MCF 10A (cell line): ENCODE data around the gene PRRT3. TPM values are rescaled to one million over a fixed set of nuclear protein-coding genes. Genes with fewer than 3 reads are reported as not detected.

Source experiments
- BruUV-seq: library from RNA; stranded (reverse); fragments of 400-500 nt; replicated peaks from 2 replicates; lab custom pipeline; 2021; lab: Mats Ljungman, UMichigan
- CTCF ChIA-PET: fragments of 300-600 bp; sonication (Branson Sonifier 250); formaldehyde crosslinking; extraction: SDS; loops from one replicate; lab custom pipeline; 2021; ENCODE audit warnings: antibody characterized with exemption, inconsistent platforms; lab: Yijun Ruan, JAX
- POLR2A ChIA-PET: fragments of 300-600, 350-650 bp; sonication (Branson Sonifier 250); formaldehyde crosslinking; extraction: SDS; loops from one replicate; lab custom pipeline; 2020; ENCODE audit warnings: antibody characterized with exemption, inconsistent platforms; lab: Yijun Ruan, JAX
- DNase-seq: peaks from one replicate; pipeline ENCODE4 v3.0.0-alpha.2; 2018; ENCODE audit not compliant: unreplicated experiment
- H3K27ac Mint-ChIP-seq: one replicate; pipeline ENCODE4 v1.8.0; 2022; ENCODE audit warnings: mild to moderate bottlenecking, low read depth, mixed read lengths; ENCODE audit not compliant: unreplicated experiment
- H3K27me3 Mint-ChIP-seq: one replicate; pipeline ENCODE4 v1.8.0; 2022; ENCODE audit warnings: mixed read lengths; ENCODE audit not compliant: insufficient read depth, unreplicated experiment
- H3K36me3 Mint-ChIP-seq: one replicate; pipeline ENCODE4 v1.8.0; 2022; ENCODE audit warnings: mild to moderate bottlenecking, moderate library complexity, mixed read lengths; ENCODE audit not compliant: insufficient read depth, unreplicated experiment
- H3K4me1 Mint-ChIP-seq: one replicate; pipeline ENCODE4 v1.8.0; 2022; ENCODE audit warnings: mixed read lengths; ENCODE audit not compliant: insufficient read depth, unreplicated experiment
- H3K4me3 Mint-ChIP-seq: one replicate; pipeline ENCODE4 v1.8.0; 2022; ENCODE audit warnings: mild to moderate bottlenecking, moderate library complexity, mixed read lengths; ENCODE audit not compliant: unreplicated experiment
- H3K9me3 Mint-ChIP-seq: one replicate; pipeline ENCODE4 v1.8.0; 2022; ENCODE audit warnings: mixed read lengths; ENCODE audit not compliant: unreplicated experiment
- CTCF ChIP-seq: fragments of 200-600 bp; IDR thresholded peaks from one replicate; pipeline ENCODE4 v1.8.0; 2022; ENCODE audit warnings: antibody characterized with exemption, mild to moderate bottlenecking; ENCODE audit not compliant: unreplicated experiment
- intact Hi-C: fragments of 100-400 bp; cut with micrococcal nuclease; formaldehyde crosslinking; loops from 2 replicates; pipeline ENCODE4 v1.14.1; 2022
- total RNA-seq: library from RNA; stranded (reverse); gene quantifications from 2 replicates; pipeline ENCODE4 v1.2.3, GENCODE V29; 2022

Gene PRRT3
- total RNA-seq, 1 experiment from 2014 or later, result 1.3 TPM

GRCh38 chr3:9917820-9918219 is 34.4 kb downstream of the PRRT3 start:
- no TSS peak for BruUV-seq
- Mint-ChIP-seq H3K4me3 (peak overlapping the region; percentile 76), H3K4me1 (peaks cover 12% of the 10 kb centered on the region), H3K9me3 (no peaks in the 10 kb centered on the region), H3K36me3 (peaks cover 10% of the 10 kb centered on the region), H3K27me3 (no peaks in the 10 kb centered on the region), H3K27ac (peak overlapping the region; percentile 90)
- intact Hi-C loops, result loop anchor here (1.0 kb wide), 1 partner anchor 70 kb away; no protein-coding TSS in a partner anchor
- no peak for DNase-seq
- ChIA-PET CTCF (interaction anchor here (0.6 to 1.6 kb wide), 5 partner anchors 13 to 236 kb away, joined by 3 to 7 read pairs (median 3); partner anchors contain the start of gene IL17RE), POLR2A (interaction anchor here (1.1 to 8.4 kb wide), 6 partner anchors 10 to 68 kb away, joined by 3 to 98 read pairs (median 24); partner anchors contain the start of genes CRELD1 and IL17RE)
- TF ChIP-seq CTCF, result no peak

GRCh38 chr3:9916734-9917680 is 35.2 kb downstream of the PRRT3 start, which contains the start of gene IL17RC:
Gene IL17RC, plus strand, starts transcription at chr3:9917098. Its CDS starts 218 bp downstream, at chr3:9917316.
- Mint-ChIP-seq H3K27ac (peak within 1 kb of the TSS; percentile 90), H3K27me3 (no peaks in the 10 kb centered on the region), H3K4me3 (peak within 1 kb of the TSS; percentile 76), H3K36me3 (peaks cover 10% of the 10 kb centered on the region), H3K9me3 (no peaks in the 10 kb centered on the region), H3K4me1 (peaks cover 20% of the 10 kb centered on the region)
- TSS peak; percentile 57 for BruUV-seq
- peak; percentile 97 for DNase-seq
- TF ChIP-seq CTCF, result no peak
- CTCF ChIA-PET, result interaction anchor here (0.6 to 1.6 kb wide), 8 partner anchors 14 to 236 kb away, joined by 3 to 7 read pairs (median 4); partner anchors contain the start of genes CRELD1 and IL17RE
- intact Hi-C loops, result loop anchor here (1.0 kb wide), 1 partner anchor 69 kb away; no protein-coding TSS in a partner anchor
- POLR2A ChIA-PET, result interaction anchor here (0.7 to 8.4 kb wide), 18 partner anchors 9 to 124 kb away, joined by 3 to 98 read pairs (median 5); partner anchors contain the start of genes ARPC4, CRELD1, IL17RE and PRRT3

GRCh38 chr3:9916346-9916733 is 35.9 kb downstream of the PRRT3 start:
- Mint-ChIP-seq H3K27me3 (no peaks in the 10 kb centered on the region), H3K36me3 (peaks cover 4% of the 10 kb centered on the region), H3K4me3 (peak overlapping the region; percentile 76), H3K27ac (peak overlapping the region; percentile 90), H3K9me3 (no peaks in the 10 kb centered on the region), H3K4me1 (peaks cover 21% of the 10 kb centered on the region)
- BruUV-seq, result TSS peak; percentile 34
- ChIA-PET POLR2A (interaction anchor here (0.7 to 8.4 kb wide), 17 partner anchors 8 to 123 kb away, joined by 3 to 98 read pairs (median 5); partner anchors contain the start of genes ARPC4, CRELD1, IL17RE and PRRT3), CTCF (interaction anchor here (1.0 to 1.6 kb wide), 4 partner anchors 15 to 65 kb away, joined by 3 to 7 read pairs (median 5); partner anchors contain the start of gene CRELD1)
- no peak for TF ChIP-seq CTCF
- no peak for DNase-seq
- intact Hi-C loops, result no loop called here
